ENCODE results near the gene MAGI1. TPM values are rescaled to one million over a fixed set of nuclear protein-coding genes. Genes with fewer than 3 reads are reported as not detected.

Gene MAGI1
- total and polyA plus RNA-seq, 2 donors (not counting 1 experiment from before 2014, with no cell fraction given), result 0.10 to 0.22 TPM

GRCh38 chr3:65666448-65667091, 372.1 kb downstream of the MAGI1 start:
- Histone ChIP-seq H3K9ac (ENCODE audit: low read length) (no peak overlapping the region), H3K4me3 (ENCODE audit: control extremely low read depth in 1 of 5, extremely low read depth in 1 of 5, insufficient read depth in 1 of 5, low read depth in 2 of 5, low read length in 4 of 5) (no peak overlapping the region), H3K36me3 (replicated peaks in 1 of 2; ENCODE audit: control extremely low read depth in 1 of 2, control insufficient read depth in 1 of 2, extremely low read depth in 1 of 2, insufficient read depth in 2 of 2, low read length in 1 of 2) (no peaks in the 10 kb centered on the region), H3K4me1 (ENCODE audit: control insufficient read depth in 2 of 2, insufficient read depth in 2 of 2, low read length in 2 of 2) (no peaks in the 10 kb centered on the region), H2AFZ (ENCODE audit: insufficient read depth, low read depth, low read length, poor library complexity, severe bottlenecking) (no peak overlapping the region), H3K27ac (ENCODE audit: low read length in 2 of 2) (no peak overlapping the region), H4K20me1 (ENCODE audit: control insufficient read depth, insufficient read depth, low read length, poor library complexity, severe bottlenecking) (no peaks in the 10 kb centered on the region), H3K79me2 (ENCODE audit: control insufficient read depth, insufficient read depth, low read length) (no peaks in the 10 kb centered on the region), H3K27me3 (replicated peaks in 1 of 4; ENCODE audit: control extremely low read depth in 1 of 4, control insufficient read depth in 3 of 4, insufficient read depth in 4 of 4, low read length in 3 of 4) (no peaks in the 10 kb centered on the region), H3K9me3 (ENCODE audit: control extremely low read depth in 1 of 3, control insufficient read depth in 2 of 3, insufficient read depth in 1 of 3, low read length in 2 of 3) (peaks cover 0 to 4% (median 0%) of the 10 kb centered on the region in 3 donors), H3K4me2 (replicated peaks; ENCODE audit: low read depth, low read length, poor library complexity, severe bottlenecking) (no peak overlapping the region)
- no peaks in the 10 kb centered on the region for H3K9me3 Mint-ChIP-seq (ENCODE audit: insufficient read depth)
- H3K4me1 Mint-ChIP-seq, result no peaks in the 10 kb centered on the region
- DNase-seq, result no peak
- WGBS (ENCODE audit: insufficient coverage), result 75% methylated on average over 1 of the region's 6 CpGs
- intact Hi-C loops (cut with micrococcal nuclease), result no loop called here
- H3K27ac Mint-ChIP-seq, result no peak overlapping the region
- TF ChIP-seq CTCF (IDR thresholded peaks at IDR 0.05), result no peak
- TF ChIP-seq EZH2 (IDR thresholded peaks at IDR 0.05; ENCODE audit: borderline replicate concordance, insufficient read depth, low read depth, low read length, poor library complexity, severe bottlenecking), result no peak
- CTCF ChIA-PET, result no interaction called here
- H3K27me3 Mint-ChIP-seq, result no peaks in the 10 kb centered on the region
- no peak for ATAC-seq (ENCODE audit: low read depth)
- no peak overlapping the region for H3K4me3 Mint-ChIP-seq
- POLR2A ChIA-PET, result no interaction called here

- POLR2A ChIA-PET, result no interaction called here
Measured at GRCh38 chr3:65665915-65666314, 372.8 kb downstream of the MAGI1 start.

More at GRCh38 chr3:65665915-65666314, 372.8 kb downstream of the MAGI1 start:
- no peak overlapping the region for H3K27ac ChIP-seq (ENCODE audit: low read length in 2 of 2)
- no peaks in the 10 kb centered on the region for H4K20me1 ChIP-seq (ENCODE audit: control insufficient read depth, insufficient read depth, low read length, poor library complexity, severe bottlenecking)
- Mint-ChIP-seq H3K27me3 (no peaks in the 10 kb centered on the region), H3K9me3 (ENCODE audit: insufficient read depth) (no peaks in the 10 kb centered on the region), H3K27ac (no peak overlapping the region), H3K4me3 (no peak overlapping the region), H3K4me1 (no peaks in the 10 kb centered on the region)
- CTCF ChIA-PET, result no interaction called here
- no peaks in the 10 kb centered on the region for H3K27me3 ChIP-seq (replicated peaks in 1 of 4; ENCODE audit: control extremely low read depth in 1 of 4, control insufficient read depth in 3 of 4, insufficient read depth in 4 of 4, low read length in 3 of 4)
- no CpG with 5 or more reads among the region's 2 CpGs for WGBS (ENCODE audit: insufficient coverage)
- H3K4me3 ChIP-seq (ENCODE audit: control extremely low read depth in 1 of 5, extremely low read depth in 1 of 5, insufficient read depth in 1 of 5, low read depth in 2 of 5, low read length in 4 of 5), result no peak overlapping the region
- H2AFZ ChIP-seq (ENCODE audit: insufficient read depth, low read depth, low read length, poor library complexity, severe bottlenecking), result no peak overlapping the region
- no peaks in the 10 kb centered on the region for H3K4me1 ChIP-seq (ENCODE audit: control insufficient read depth in 2 of 2, insufficient read depth in 2 of 2, low read length in 2 of 2)
- H3K9me3 ChIP-seq (ENCODE audit: control extremely low read depth in 1 of 3, control insufficient read depth in 2 of 3, insufficient read depth in 1 of 3, low read length in 2 of 3), result peaks cover 0 to 4% (median 0%) of the 10 kb centered on the region in 3 donors
- H3K4me2 ChIP-seq (replicated peaks; ENCODE audit: low read depth, low read length, poor library complexity, severe bottlenecking), result no peak overlapping the region
- intact Hi-C loops (cut with micrococcal nuclease), result no loop called here
- TF ChIP-seq EZH2 (IDR thresholded peaks at IDR 0.05; ENCODE audit: borderline replicate concordance, insufficient read depth, low read depth, low read length, poor library complexity, severe bottlenecking) (no peak), CTCF (IDR thresholded peaks at IDR 0.05) (no peak)
- H3K9ac ChIP-seq (ENCODE audit: low read length), result no peak overlapping the region
- no peaks in the 10 kb centered on the region for H3K36me3 ChIP-seq (replicated peaks in 1 of 2; ENCODE audit: control extremely low read depth in 1 of 2, control insufficient read depth in 1 of 2, extremely low read depth in 1 of 2, insufficient read depth in 2 of 2, low read length in 1 of 2)
- no peak for DNase-seq
- H3K79me2 ChIP-seq (ENCODE audit: control insufficient read depth, insufficient read depth, low read length), result no peaks in the 10 kb centered on the region
- no peak for ATAC-seq (ENCODE audit: low read depth)
